ENCODE results near the gene SUPT16H.

DNA sequence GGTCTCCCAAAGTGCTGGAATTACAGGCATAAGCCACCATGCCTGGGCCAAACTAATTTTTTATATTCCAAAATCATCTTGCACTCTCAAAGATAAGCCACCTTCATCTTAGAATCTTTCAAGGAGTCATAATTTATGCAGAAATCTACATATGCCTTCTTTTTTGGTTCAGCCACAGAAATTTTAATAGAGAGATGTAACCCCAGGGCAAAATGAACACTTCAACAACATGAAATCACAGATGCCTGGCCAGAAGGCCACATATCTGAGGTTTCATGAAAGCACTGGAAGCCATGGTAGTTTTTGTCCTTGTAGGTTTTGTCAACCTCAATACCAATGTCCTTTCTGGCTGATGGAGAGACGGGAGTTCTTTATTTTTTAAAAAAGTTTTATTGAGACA, 9.8 kb downstream of the SUPT16H start:
- TF ChIP-seq, protein P1, sequence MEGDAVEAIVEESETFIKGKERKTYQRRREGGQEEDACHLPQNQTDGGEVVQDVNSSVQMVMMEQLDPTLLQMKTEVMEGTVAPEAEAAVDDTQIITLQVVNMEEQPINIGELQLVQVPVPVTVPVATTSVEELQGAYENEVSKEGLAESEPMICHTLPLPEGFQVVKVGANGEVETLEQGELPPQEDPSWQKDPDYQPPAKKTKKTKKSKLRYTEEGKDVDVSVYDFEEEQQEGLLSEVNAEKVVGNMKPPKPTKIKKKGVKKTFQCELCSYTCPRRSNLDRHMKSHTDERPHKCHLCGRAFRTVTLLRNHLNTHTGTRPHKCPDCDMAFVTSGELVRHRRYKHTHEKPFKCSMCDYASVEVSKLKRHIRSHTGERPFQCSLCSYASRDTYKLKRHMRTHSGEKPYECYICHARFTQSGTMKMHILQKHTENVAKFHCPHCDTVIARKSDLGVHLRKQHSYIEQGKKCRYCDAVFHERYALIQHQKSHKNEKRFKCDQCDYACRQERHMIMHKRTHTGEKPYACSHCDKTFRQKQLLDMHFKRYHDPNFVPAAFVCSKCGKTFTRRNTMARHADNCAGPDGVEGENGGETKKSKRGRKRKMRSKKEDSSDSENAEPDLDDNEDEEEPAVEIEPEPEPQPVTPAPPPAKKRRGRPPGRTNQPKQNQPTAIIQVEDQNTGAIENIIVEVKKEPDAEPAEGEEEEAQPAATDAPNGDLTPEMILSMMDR (conservative IDR thresholded peaks at IDR 0.05; ENCODE audit: low read depth, low read length): no peak
- no peak for TF ChIP-seq EZH2 (IDR thresholded peaks at IDR 0.05; ENCODE audit: borderline replicate concordance, low read depth, low read length, poor library complexity, severe bottlenecking)

All from A673 (cell line).